GM21381 (cell line): ENCODE results near the gene BARX1.
"Not testable (repeated sequence)": the region's sequence is repeated elsewhere in the genome, so short reads cannot be mapped to it uniquely, and the experiment has no call there.

ENCODE experiments used
- ATAC-seq: cut with Tn5 transposase; IDR thresholded peaks from one replicate; pipeline ENCODE4 v1.9.1; 2021; ENCODE audit warnings: mild to moderate bottlenecking, moderate library complexity; ENCODE audit not compliant: unreplicated experiment

BARX1 gene

GRCh38 chr9:93952784-93953495 is 2.2 kb downstream of the BARX1 start:
- ATAC-seq = no peak

- ATAC-seq = no peak
Measured at GRCh38 chr9:93952119-93952783, 2.9 kb downstream of the BARX1 start.

DNA sequence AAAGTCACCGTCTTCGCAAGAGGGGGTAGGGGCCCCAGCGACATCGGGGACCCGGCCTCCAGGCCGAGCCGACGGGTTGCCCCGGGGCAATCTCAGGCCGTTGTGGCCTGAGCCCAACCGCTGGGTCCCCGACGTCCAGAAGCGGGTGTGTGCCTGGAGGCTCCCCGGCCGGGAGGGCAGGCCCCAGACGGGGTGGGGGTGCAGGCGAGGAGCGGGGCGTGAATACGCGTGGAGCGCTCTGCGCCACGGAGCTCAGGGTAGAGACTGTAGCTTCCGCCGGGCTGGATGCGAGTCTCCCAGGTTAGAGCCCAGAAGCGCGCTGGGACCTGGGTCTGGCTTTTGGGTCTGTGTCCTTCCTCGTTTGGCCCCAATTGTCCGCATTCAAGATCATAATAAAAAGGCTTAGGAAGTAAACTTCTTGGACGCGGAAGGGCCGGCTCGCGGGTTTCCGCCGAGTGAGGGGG is 3.5 kb downstream of the BARX1 start:
- no peak for ATAC-seq

DNA sequence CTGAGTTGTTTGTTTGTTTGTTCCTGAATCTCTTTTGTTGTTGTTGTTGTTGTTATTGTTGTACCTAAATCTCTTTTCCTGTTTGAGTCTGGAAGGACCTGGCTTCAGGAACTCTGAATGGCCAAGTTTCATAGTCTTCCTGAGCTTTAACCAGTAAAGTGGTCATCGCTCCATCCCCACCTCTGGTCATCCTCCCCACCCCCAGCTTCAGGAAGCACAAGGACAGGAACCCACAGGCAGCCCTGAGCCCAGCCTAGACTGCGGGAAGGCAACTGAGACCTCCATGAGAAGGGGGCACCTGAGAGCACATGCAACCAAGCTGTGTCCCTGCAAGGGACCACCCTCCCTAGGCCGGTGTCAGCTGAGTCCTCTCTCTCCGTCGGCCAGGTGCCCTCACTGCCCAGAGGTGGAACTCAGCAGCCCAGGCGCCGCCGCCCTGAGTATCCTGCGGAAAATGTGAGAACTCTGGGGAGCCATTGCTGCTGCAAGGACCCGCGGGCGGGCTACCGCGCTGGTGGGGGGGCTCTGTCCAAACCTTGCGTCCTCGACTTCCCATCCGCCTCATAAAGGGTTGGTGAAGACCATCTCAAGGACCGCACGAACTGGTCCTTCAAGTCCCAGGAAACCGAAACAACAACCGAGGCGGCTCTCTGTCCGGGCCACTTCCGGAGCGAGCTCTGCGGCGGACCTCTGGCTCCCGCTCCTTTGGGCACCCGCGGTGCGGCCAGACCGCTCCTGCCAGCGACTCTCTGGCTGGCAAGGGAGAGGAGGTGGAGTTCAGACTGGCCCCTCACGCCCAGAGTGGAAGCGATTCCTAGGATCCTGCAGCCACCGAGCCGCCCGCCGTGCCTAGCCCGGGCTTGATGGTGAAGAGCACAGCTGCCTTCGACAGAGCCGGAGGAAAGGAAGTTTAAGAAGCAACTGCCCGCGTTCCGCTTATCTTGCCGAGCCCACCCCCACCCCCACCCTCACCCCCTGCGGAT is 4.2 kb downstream of the BARX1 start:
- ATAC-seq = no peak

GRCh38 chr9:93949694-93950449 is 5.3 kb downstream of the BARX1 start:
- ATAC-seq = no peak

DNA sequence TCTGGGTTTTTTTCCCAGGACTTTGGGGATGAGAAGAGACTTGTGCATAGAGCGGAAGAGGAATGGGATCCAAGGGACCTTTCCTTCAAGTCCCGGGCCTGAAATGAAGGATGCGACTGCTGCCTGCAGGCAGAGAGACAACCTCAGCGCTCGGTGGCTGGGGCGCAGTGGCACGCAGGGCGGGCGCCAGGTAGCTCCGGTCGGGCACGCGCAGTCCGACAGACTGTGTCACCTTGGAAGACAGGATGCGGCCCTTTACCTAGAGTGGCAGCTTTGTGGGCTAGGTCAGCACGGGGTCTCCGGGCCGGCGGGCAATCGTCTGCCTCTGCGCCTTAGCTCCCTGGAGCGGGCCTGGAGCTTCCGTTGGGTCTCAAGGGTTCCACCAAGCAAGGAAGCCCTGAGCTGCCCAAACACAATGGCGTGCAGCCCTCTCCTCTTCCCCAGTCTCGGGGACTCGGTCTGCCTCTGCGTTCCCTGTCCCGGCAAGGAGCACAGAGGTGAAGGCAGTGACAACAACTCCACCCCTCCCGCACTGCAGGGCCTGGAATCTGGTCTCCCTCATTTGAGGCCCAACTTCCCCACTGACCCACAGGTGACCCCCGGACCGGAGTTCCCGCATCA is 6.0 kb downstream of the BARX1 start:
- ATAC-seq = no peak

DNA sequence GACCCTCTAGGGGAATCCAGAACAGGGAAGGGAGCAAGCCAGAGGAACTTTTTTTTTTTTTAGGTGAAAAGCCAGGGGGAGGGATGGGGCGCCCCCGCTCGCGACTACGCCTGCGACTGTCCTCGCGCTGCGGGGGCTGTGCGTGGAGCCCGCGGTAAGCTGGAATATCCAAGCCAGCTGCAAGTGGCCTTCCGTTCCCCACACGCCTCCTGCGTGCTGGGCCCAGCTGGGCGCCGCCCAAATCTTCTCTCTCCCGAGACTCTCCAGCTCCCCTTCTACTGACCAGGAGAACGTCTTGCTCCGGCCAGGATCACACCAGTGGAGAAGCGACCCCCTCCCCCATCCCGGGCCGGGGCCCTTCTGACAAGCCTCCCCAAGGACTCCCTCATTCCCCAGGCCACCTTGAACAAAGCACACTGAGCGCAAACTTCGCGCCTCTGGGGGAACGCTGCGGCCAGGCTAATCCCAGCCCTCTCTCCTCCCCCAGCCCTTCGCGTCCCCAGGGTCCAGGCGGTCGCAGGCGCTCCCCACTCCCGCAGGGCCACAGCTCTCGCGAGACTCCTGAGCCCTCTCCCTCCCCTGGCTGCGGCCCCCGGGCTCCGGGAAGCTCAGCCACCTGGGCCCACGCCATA is 6.6 kb downstream of the BARX1 start:
- no peak for ATAC-seq

DNA sequence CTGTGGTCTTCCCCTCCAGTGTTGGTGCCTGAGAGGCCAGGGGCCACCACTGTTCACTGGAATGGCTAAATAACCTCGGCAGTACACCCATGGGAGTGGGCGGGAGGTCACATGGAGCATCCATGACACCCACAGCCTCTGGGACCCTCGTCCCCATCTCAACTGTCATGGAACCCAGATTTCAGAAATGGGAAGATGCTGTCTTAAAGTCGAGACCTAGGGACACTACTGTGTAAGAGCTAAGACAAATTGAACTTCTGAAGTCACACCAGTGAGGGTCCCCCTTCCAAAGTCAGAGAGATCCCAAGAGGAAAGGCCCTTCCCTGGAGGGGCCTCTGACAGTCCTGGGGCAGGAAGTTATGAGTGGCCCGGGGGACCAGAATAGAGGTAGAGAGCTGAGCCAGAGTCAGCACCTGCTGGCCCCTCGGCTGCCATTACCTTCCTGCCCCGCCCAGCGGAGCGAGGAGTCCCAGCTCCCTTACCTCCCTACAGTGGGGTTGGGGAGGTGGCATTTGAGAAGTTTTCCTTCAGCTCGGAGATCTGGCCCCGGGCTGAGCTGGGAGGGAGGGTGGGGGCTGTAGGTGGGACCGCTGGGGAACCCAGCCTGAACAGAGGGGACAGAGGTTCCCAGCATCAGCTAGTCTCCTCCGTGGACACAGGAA is 7.6 kb downstream of the BARX1 start:
- no peak for ATAC-seq

DNA sequence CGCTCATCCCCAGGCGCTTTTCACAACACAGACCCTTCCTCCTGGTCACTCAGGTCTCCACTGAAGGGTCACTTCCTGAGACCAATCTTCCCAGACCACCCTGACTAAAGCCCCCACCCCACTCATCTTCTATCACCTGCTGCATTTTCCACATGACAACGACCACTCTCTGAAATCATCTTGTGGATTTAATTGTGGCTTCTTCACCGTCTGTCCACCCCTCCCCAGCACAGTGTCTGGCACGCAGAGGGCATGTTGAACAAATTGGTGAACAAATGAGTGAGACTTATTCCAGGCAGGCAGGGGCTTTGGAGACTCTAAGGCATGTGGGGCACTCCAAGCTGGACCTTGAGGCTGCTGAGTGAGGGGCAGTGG is 8.8 kb downstream of the BARX1 start:
- ATAC-seq = no peak

GRCh38 chr9:93945400-93946337 is 9.5 kb downstream of the BARX1 start:
- ATAC-seq = no peak

GRCh38 chr9:93944011-93944410 is 11.1 kb downstream of the BARX1 start:
- ATAC-seq = no peak

DNA sequence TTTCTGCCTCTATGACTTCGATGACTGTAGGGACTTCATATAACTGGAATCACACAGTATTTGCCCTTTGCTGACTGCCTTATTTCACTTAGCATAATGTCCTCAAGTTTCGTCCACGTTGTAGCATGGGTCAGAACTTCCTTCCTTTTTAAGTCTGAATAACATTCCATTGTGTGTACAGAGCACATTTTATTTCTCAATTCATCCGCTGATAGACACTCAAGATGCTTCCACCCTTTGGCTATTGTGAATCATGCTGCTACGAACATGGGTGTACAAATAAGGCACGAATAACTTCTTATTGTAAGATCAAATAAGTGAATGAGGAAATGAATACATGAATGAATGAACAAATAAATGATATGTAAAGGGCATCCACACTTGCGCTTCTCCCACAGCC is 13.0 kb downstream of the BARX1 start:
- ATAC-seq = no peak

DNA sequence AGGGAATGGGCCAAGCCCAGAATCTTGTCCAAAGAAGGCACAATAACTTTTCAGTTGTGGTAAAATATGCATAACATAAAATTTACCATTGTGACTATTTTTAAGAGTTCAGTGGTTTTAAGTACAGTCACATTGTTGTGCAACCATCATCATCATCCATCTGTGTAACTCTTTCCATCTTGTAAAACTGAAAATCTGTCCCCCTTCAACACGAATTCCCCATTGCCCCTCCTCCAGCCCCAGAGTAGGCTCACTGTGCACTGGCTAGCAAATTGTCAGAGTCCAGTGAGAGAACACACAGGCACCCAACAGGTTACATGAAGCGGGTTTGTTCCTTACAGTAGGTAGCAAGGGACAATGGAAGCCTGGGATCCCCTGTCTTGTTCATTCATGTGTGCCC is 13.7 kb downstream of the BARX1 start:
- no peak for ATAC-seq

DNA sequence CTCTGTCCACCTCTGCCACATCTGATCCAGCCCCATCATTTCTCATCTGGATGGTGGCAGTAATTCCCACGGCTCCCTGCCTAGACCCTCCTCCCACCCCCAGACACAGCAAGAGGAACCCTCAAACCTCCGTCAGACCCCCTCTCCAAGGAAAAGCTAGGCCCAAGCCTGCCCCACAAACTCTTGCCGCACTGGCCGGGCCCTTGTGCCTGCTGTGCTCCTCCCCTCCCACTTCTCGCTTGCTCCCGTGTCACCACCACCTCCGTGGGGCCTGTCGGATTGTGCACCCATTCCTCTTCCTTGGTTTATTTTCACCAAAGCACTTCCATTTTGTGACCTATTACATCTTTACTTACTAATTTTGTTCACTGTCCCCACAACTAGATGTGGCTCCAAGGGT is 14.2 kb downstream of the BARX1 start:
- no peak for ATAC-seq

- not testable (repeated sequence) for ATAC-seq
Measured at GRCh38 chr9:93939589-93939988, 15.6 kb downstream of the BARX1 start.

DNA sequence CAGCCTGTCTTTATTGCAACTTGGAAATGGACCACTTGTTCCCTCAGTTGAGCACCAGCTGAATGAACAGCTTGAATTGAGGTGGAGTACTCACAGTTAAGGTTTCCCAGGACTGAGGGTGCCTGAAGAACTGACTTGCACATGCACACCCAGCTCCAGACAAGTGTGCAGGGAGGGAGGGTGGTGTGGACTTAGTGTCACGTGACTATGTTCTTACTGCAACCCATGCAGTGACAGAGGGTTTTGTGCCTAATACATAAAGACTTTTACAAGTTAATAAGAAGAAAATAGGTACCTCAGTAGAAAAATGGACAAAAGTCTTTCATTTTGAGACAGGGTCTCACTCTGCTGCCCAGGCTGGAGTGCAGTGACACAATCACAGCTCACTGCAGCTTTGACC is 18.0 kb downstream of the BARX1 start:
- no peak for ATAC-seq

- no peak for ATAC-seq
Measured at GRCh38 chr9:93931905-93932304, 23.2 kb downstream of the BARX1 start.

GRCh38 chr9:93930070-93930469 is 25.1 kb downstream of the BARX1 start:
- ATAC-seq = no peak
